Erythroblast (primary cell): ENCODE measurements around the gene PPA1.

Experiments
- GATA1 ChIP-seq: IDR thresholded peaks from 2 replicates; pipeline ENCODE4 v1.6.1; 2011; ENCODE audit warnings: low read depth, mild to moderate bottlenecking, control low read depth, low read length, moderate library complexity
- POLR2A ChIP-seq: IDR thresholded peaks from 2 replicates; pipeline ENCODE4 v1.6.1; 2011; ENCODE audit warnings: mild to moderate bottlenecking, low read length

- TF ChIP-seq POLR2A (no peak), GATA1 (no peak)
Measured at GRCh38 chr10:70186571-70186970, 46.7 kb downstream of the PPA1 start.
